Osteocyte (in vitro differentiated cells): ENCODE results near the gene HNF4A. TPM values are rescaled to one million over a fixed set of nuclear protein-coding genes. Genes with fewer than 3 reads are reported as not detected.
A peak's percentile ranks its signal among the peaks of the same experiment; 100 is the strongest.

Experiments used
- DNase-seq: peaks from one replicate; pipeline ENCODE4 v3.0.0; 2021; ENCODE audit warnings: mixed read lengths; ENCODE audit not compliant: unreplicated experiment; ENCODE audit errors: extremely low spot score
- H3K27ac Mint-ChIP-seq: one replicate; pipeline ENCODE4 v1.8.0; 2021; ENCODE audit warnings: mild to moderate bottlenecking, mixed read lengths; ENCODE audit not compliant: unreplicated experiment
- H3K27me3 Mint-ChIP-seq: one replicate; pipeline ENCODE4 v1.8.0; 2021; ENCODE audit warnings: mixed read lengths; ENCODE audit not compliant: unreplicated experiment
- H3K36me3 Mint-ChIP-seq: one replicate; pipeline ENCODE4 v1.8.0; 2021; ENCODE audit warnings: mixed read lengths; ENCODE audit not compliant: unreplicated experiment
- H3K4me1 Mint-ChIP-seq: one replicate; pipeline ENCODE4 v1.8.0; 2021; ENCODE audit warnings: mixed read lengths; ENCODE audit not compliant: unreplicated experiment
- H3K4me3 Mint-ChIP-seq: one replicate; pipeline ENCODE4 v1.8.0; 2021; ENCODE audit warnings: mild to moderate bottlenecking, moderate library complexity, mixed read lengths; ENCODE audit not compliant: unreplicated experiment
- H3K9me3 Mint-ChIP-seq: one replicate; pipeline ENCODE4 v1.8.0; 2021; ENCODE audit warnings: mixed read lengths; ENCODE audit not compliant: unreplicated experiment
- CTCF ChIP-seq: fragments of 200-600 bp; sonication (generic); IDR thresholded peaks from 2 replicates; pipeline ENCODE4 v1.5.0; 2021; ENCODE audit warnings: antibody characterized with exemption, mild to moderate bottlenecking, moderate library complexity
- total RNA-seq: library from RNA; stranded (reverse); gene quantifications from 2 replicates; pipeline ENCODE4 v1.2.1, GENCODE V29; 2021

The HNF4A gene
- total RNA-seq, 1 donor from 2014 or later = not detected

DNA sequence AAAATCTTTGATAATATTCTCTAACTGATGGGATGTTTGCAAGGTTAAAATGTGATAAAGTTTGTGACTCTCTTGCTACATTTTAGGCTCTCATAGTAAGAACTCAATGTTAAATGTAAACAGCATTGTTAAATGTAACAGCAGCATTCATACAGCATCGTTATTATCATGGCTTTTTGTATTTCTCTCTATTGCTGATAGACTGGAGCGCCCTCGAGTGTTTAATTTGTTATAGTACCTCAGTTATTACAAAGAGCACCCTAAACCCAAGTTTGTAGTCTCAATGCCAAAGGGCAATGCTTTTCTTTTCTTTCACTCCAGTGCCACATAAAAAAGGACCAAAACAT is 105.3 kb downstream of the HNF4A start:
- H3K4me3 Mint-ChIP-seq = no peak overlapping the region
- peak; percentile 45 for TF ChIP-seq CTCF
- DNase-seq = no peak
- no peak overlapping the region for H3K27ac Mint-ChIP-seq
- no peaks in the 10 kb centered on the region for H3K36me3 Mint-ChIP-seq
- no peaks in the 10 kb centered on the region for H3K4me1 Mint-ChIP-seq
- no peaks in the 10 kb centered on the region for H3K27me3 Mint-ChIP-seq
- no peaks in the 10 kb centered on the region for H3K9me3 Mint-ChIP-seq

GRCh38 chr20:44461142-44461802 is 105.8 kb downstream of the HNF4A start:
- no peaks in the 10 kb centered on the region for H3K36me3 Mint-ChIP-seq
- H3K9me3 Mint-ChIP-seq = no peaks in the 10 kb centered on the region
- H3K27ac Mint-ChIP-seq = no peak overlapping the region
- no peak for TF ChIP-seq CTCF
- no peak for DNase-seq
- no peak overlapping the region for H3K4me3 Mint-ChIP-seq
- no peaks in the 10 kb centered on the region for H3K4me1 Mint-ChIP-seq
- H3K27me3 Mint-ChIP-seq = no peaks in the 10 kb centered on the region

DNA sequence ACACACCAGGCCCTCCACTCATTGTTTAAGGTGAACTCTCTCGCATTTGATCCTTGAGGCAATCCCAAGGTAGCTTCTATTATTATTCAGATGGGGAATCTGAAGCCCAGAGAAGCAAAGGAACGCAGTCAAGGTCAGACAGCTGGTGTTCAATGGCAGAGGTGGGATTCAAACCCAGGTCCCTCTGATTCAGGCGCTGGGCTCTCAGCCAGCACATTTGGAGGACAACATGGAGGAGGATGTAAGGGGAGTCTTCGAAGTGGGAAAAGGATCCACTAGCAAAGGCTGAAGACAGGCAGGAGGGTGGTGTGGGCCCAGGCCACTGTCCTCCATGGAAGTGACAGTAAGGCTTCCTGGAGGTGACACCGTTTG is 106.3 kb downstream of the HNF4A start:
- H3K27me3 Mint-ChIP-seq = no peaks in the 10 kb centered on the region
- TF ChIP-seq CTCF = no peak
- no peak overlapping the region for H3K4me3 Mint-ChIP-seq
- DNase-seq = no peak
- no peaks in the 10 kb centered on the region for H3K9me3 Mint-ChIP-seq
- peaks cover 1% of the 10 kb centered on the region for H3K4me1 Mint-ChIP-seq
- no peaks in the 10 kb centered on the region for H3K36me3 Mint-ChIP-seq
- H3K27ac Mint-ChIP-seq = no peak overlapping the region

DNA sequence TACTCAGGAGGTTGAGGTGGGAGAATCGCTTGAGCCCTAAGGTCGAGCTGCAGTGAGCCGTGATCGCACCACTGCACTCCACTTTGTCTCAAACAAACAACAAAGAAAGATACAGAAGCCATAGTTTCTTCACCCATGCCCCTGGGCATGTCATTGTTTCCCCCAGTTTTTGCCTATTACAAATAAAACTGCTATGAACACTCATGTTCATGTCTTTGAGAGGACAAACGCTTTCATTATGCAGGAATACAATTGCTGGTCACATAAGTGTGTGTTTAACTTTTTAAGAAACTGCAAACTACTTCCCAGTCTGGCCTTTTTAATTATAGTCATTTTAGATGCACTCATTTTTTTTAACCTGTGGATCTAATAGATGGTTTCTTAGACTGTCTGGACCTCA is 108.0 kb downstream of the HNF4A start:
- Mint-ChIP-seq H3K9me3 (no peaks in the 10 kb centered on the region), H3K36me3 (no peaks in the 10 kb centered on the region), H3K27me3 (no peaks in the 10 kb centered on the region), H3K27ac (no peak overlapping the region), H3K4me3 (no peak overlapping the region), H3K4me1 (peaks cover 14% of the 10 kb centered on the region)
- no peak for TF ChIP-seq CTCF
- DNase-seq = no peak

DNA sequence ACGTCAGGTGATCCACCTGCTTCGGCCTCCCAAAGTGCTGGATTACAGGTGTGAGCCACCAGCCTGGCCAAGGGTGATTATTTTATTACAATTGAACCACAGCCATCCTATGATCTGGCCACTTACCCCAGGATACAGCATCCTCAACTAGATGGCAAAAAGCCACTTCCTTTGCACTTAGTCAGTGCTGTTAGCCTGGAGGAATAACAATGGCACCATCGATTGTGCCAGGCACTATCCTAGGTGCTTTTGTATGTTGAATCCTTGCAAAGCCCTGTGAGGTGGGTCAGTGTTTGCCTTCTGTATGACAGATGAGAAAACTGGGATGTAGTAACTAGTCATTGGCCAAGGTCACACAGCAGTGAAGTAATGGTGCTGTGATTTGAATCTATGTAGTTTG is 109.0 kb downstream of the HNF4A start:
- Mint-ChIP-seq H3K4me1 (peaks cover 14% of the 10 kb centered on the region), H3K27me3 (no peaks in the 10 kb centered on the region), H3K4me3 (no peak overlapping the region), H3K36me3 (no peaks in the 10 kb centered on the region), H3K27ac (no peak overlapping the region), H3K9me3 (no peaks in the 10 kb centered on the region)
- TF ChIP-seq CTCF = no peak
- no peak for DNase-seq
